ENCODE results near the gene TBC1D7.

Gene TBC1D7

GRCh38 chr6:13294499-13295069 is 33.8 kb downstream of the TBC1D7 start:
- DNase-seq (ENCODE audit: low spot score): no peak

GRCh38 chr6:13292774-13293173 is 35.6 kb downstream of the TBC1D7 start:
- DNase-seq (ENCODE audit: low spot score): no peak

- DNase-seq (ENCODE audit: low spot score): no peak
Observed at GRCh38 chr6:13290335-13290734, 38.0 kb downstream of the TBC1D7 start.

DNA sequence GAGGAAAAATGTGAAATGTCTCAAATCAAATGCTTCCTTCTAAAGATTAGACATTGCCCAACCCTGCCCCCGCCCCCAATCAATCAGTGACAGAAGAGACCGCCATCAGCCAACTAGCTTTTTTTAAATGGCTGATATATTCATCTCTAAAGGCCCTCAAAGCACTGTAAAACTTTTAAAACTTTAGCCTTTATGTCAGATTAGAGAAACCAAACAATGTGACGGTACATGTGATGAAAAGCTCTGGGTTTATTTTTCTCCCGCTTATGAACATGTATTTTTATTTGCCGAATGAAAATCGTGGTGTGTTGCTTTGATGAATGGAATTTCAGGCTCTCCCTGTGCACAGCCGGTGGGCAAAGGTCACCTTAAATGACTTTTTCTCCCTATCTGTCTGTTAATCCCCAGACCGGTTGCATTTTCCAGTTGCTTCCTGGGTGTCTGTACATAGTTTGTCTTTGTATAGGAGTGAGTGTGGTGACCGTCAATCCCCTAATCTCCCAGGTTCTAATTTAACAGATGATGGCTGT is 38.5 kb downstream of the TBC1D7 start:
- DNase-seq (ENCODE audit: low spot score): no peak

GRCh38 chr6:13288969-13289391 is 39.4 kb downstream of the TBC1D7 start:
- no peak for DNase-seq (ENCODE audit: low spot score)

DNA sequence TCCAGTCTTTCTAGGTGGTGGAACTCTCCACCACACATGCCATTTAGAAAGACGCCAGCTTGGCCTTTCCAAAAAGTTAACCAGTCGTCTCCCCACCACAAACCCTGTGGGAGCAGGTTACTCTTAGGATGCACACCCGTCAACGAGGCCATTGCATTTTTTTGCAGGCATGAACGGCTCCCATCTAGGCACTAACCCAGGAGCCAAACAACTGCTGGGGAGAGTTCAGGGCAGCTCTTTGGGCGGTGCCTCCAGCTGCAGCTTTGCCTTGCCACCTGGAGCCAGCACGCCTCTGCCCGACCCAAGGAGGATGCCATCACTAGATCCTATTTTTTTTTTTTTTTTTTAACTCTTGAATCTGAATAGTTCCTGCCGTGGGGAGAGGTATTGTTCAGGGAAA is 39.9 kb downstream of the TBC1D7 start:
- no peak for DNase-seq (ENCODE audit: low spot score)

DNA sequence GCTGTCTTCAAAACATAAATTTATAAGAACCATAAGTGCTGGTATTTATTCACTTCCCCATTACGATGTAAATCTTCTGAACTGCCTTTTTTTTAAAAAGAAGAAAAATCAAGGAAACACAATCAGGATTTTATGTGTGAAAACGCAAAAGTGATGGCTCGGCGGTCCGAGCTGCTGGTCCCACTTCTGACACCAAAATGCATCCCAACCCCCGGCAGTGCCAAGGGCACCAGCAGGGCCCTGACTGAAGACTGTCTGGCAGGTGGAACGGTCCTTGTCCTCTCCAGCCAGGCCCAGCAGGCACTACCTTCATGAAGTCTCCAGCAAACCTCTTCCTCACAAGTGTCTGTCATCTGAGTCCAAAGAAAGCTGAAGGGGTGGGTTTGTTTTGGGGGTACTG is 41.2 kb downstream of the TBC1D7 start:
- DNase-seq (ENCODE audit: low spot score): no peak

GRCh38 chr6:13286181-13286580 is 42.2 kb downstream of the TBC1D7 start:
- no peak for DNase-seq (ENCODE audit: low spot score)

DNA sequence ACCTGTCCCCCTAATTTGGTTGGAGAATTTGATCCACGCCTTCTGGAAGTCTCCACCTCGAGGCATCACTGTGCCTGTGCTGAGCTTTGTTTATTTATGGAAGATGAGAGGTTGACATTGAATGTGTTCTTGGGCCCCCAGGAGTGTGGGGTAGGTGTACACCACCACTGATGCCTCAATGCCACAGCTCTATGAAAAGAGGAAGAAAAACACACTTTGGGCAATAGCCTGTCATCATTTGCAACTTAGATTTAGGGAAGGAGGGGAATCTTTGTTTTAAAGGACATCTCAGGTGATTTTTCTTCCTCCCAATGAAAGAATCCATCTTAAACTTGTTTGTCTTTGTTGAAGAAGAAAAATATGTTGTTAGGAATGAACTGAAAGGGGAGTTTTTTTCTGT is 42.6 kb downstream of the TBC1D7 start:
- DNase-seq (ENCODE audit: low spot score): no peak

DNA sequence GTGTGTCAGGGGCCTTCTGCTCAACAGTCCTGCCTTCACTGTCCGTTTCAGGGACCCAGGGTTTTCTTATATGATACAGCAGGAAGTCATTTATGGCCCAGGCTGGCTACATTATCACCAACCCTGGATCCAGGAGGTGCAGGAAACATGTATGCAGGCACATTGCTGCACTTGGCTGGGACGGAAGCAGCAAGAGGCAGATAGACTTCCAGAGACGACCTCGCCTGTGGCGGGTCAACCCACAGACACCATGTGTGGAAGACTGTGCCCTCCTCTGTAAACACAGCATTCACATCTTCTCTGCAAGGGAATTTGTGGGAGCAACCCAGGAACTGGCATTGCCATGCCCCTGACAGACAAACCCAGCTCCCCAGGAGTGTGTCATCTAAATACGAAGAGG is 43.7 kb downstream of the TBC1D7 start:
- DNase-seq (ENCODE audit: low spot score): no peak

GRCh38 chr6:13283331-13283730 is 45.0 kb downstream of the TBC1D7 start:
- no peak for DNase-seq (ENCODE audit: low spot score)

DNA sequence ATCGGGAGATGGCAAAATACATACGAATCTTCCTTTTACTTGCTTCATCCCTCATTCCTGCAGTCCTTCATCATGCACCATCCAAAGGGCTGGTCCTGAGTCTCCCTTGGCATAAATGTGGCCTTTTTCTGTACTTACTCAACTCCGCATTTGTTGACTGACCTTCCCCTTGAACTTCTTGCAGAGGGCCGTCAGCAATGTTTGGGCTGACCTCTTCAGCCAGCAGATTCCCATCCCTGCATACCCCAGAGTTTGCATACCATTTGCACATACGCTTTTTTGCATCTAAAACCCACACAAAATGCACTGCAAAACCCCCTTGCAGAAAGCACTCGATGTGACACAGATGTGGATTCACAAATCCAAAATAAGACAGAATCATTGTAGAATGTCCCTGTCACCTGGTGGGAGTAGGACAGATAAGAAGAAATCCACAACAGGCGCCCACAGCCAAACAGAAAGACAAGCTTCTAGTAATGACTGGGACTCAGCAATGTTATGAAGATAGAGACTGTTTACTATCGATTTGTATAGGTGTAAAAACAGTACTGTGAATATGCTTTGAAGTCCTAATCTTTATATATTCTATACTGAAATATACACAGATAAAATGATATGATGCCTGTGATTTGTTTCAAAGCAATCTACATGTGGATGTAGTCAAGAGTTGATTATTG is 45.8 kb downstream of the TBC1D7 start:
- DNase-seq (ENCODE audit: low spot score): no peak

- peak; percentile 22 for DNase-seq (ENCODE audit: low spot score)
Observed at GRCh38 chr6:13281686-13282085, 46.7 kb downstream of the TBC1D7 start.

DNA sequence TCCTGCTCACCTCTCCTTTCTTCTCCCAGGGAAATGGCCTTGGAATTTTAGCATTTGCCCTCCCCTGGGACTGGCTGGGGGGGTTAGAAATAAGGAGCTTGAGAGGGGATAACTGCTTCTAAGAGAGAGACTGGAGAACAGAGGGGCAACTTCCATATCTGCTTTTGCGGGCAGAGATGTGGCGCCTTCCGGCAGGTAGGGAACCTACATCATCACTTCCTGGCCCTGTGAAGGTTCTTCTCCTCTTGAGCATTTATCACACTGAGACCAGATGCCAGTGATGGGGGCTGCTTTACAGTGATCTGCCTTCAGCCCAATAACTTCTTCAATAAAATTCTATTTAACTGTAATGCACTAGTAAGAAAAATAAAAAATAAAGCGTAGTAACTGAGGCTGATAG is 48.1 kb downstream of the TBC1D7 start:
- DNase-seq (ENCODE audit: low spot score): no peak

GRCh38 chr6:13278991-13279390 is 49.3 kb downstream of the TBC1D7 start:
- DNase-seq (ENCODE audit: low spot score): no peak

GRCh38 chr6:13278164-13278563 is 50.2 kb downstream of the TBC1D7 start:
- DNase-seq (ENCODE audit: low spot score): no peak

DNA sequence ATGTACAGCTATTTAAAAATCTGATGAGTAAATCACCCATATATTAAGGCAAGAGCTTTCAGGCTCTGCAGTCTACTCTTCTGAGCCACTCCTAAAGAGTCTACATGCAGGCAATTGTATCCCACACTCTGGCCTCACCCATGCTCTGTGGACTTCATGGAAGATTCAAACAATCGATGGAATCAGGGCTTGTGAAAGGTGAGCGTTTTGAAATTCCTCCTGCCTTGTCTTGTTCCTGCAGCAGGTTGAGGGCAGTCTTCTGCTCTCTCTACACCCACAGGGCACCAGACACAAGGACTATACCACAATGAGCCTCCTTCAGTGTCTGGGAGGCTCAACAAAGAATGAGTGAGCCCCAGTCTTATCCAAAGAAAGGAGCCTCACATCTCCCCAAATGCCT is 51.1 kb downstream of the TBC1D7 start:
- DNase-seq (ENCODE audit: low spot score): no peak

- no peak for DNase-seq (ENCODE audit: low spot score)
Observed at GRCh38 chr6:13275435-13275989, 52.8 kb downstream of the TBC1D7 start.

DNA sequence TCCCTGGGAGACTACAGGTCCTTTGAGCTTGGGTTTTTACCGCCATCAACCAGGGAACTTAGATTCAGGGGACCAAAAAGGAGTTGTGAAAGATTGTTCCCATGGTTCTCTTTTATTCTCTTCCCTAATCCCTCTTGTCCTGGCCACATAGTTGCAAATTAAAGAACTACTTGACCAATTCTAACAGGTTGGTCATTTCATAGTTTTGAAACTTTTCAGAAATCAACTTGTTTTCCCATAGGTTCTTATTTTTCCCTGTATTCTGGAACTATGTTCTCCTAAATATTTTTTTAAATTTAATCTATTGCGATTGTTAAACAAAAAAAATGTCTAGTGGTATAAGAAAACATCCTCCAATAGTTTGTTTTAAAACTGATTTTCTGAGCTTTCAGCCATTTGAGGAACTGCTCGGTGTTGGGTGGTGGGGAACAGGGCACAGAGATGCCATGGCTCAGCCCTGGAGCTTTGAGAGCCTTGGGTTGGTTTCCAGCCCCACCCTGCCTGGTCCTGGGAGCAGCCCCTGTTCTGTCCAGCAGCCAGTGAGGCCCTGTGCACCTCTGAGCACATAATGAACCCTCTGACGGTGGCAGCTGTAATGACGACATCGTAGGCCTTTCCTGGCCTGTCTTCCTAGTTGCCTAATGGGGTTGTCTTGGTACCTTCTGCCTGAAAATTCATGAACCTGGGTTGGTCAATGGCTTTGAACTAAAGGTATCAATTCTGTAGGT is 53.5 kb downstream of the TBC1D7 start:
- no peak for DNase-seq (ENCODE audit: low spot score)

DNA sequence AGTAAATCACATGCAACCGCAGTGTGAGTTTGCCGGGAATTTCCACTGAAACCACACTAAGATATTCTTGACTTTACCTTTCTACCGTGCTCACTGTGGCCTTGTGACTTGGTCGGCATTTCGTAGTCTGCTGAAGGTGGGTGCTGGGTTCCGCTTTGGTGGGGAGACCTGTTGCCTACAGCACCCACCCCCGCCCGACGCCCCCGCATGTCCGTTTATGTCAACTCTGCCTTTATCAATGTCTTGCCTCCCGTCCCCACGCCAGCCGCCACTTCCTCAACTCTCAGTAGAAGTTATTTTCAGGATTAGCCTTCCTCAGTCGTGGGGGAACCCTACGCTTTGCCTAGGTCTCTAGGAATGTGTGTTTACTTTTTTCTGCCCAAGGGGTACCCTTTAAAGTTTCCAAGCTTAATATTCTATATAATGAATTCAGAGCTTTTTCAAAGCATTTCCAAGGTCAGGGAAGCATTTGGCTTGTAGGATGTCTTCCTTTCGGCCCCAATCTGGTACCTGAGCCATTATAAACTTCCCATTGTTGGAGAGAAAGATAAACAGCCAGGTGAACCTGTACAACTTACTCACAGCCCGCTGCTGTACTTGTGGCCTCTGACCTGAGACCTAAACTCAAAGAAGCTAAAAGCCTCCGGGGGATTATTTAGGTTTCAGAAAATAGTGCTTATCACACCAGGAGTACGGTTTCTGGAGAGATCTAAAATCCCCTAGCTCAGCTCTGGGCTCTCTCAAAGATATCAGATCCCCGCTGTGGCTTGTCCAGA is 54.2 kb downstream of the TBC1D7 start:
- DNase-seq (ENCODE audit: low spot score): no peak

GRCh38 chr6:13273202-13273930 is 55.0 kb downstream of the TBC1D7 start:
- DNase-seq (ENCODE audit: low spot score): no peak
